ENCODE data around the gene RACK1.

RACK1 gene

GRCh38 chr5:181194489-181195248, 49.0 kb downstream of the RACK1 start:
- DNase-seq, result no peak

GRCh38 chr5:181193656-181194055, 50.0 kb downstream of the RACK1 start:
- DNase-seq, result no peak

- no peak for DNase-seq
These were observed 51.2 kb downstream of the RACK1 start for GRCh38 chr5:181192337-181193046.

GRCh38 chr5:181191526-181192336, 52.0 kb downstream of the RACK1 start:
- peak; percentile 91 to 96 (median 93) for DNase-seq

- DNase-seq, result peak in 3 of 5 experiments; percentile 25 to 63 (median 40)
These were observed 52.8 kb downstream of the RACK1 start for GRCh38 chr5:181190711-181191525.

GRCh38 chr5:181189962-181190710, 53.6 kb downstream of the RACK1 start:
- peak in 1 of 5 experiments; percentile 42 for DNase-seq

- peak in 4 of 5 experiments; percentile 37 to 88 (median 52) for DNase-seq
These were observed 54.2 kb downstream of the RACK1 start for GRCh38 chr5:181189363-181189961.

GRCh38 chr5:181188700-181189362, 54.9 kb downstream of the RACK1 start:
- peak in 4 of 5 experiments; percentile 65 to 81 (median 72) for DNase-seq

GRCh38 chr5:181187500-181188213, 56.0 kb downstream of the RACK1 start:
- DNase-seq, result peak in 2 of 5 experiments; percentile 40 to 53

- DNase-seq, result no peak
These were observed 56.7 kb downstream of the RACK1 start for GRCh38 chr5:181186986-181187499.

Data from T-helper 2 cell (primary cell).